IMR-90 (cell line): ENCODE data around the gene LUC7L. TPM values are rescaled to one million over a fixed set of nuclear protein-coding genes. Genes with fewer than 3 reads are reported as not detected.

ENCODE experiments used
- ATAC-seq: fragments of 200-7000 bp; cut with Tn5 transposase; 2 replicates; pipeline ENCODE4 v1.9.1; 2020; ENCODE audit warnings: low read depth, mild to moderate bottlenecking, moderate library complexity
- BruUV-seq: library from RNA; stranded (reverse); fragments of 400-500 nt; replicated peaks from 2 replicates; lab custom pipeline; 2021; lab: Mats Ljungman, UMichigan
- CTCF ChIA-PET: fragments of 300-600 bp; formaldehyde crosslinking; extraction: SDS; loops from one replicate; lab custom pipeline; 2021; ENCODE audit warnings: antibody characterized with exemption; lab: Yijun Ruan, JAX
- POLR2A ChIA-PET: fragments of 300-600 bp; sonication (Branson Sonifier 250); formaldehyde crosslinking; loops from one replicate; lab custom pipeline; 2022; ENCODE audit warnings: antibody characterized with exemption; ENCODE audit not compliant: unreplicated experiment; lab: Charles Lee
- DNase-seq: peaks from one replicate; pipeline ENCODE4 v3.0.0; 2013
- H2AFZ ChIP-seq: replicated peaks from 2 replicates; pipeline ENCODE3; 2013; ENCODE audit warnings: low read length, mild to moderate bottlenecking; ENCODE audit not compliant: poor library complexity
- H2AK5ac ChIP-seq: 2 replicates; pipeline ENCODE4 v1.6.1; 2013; ENCODE audit warnings: low read depth, low read length, inconsistent platforms
- H2AK9ac ChIP-seq: replicated peaks from 2 replicates; pipeline ENCODE3; 2013; ENCODE audit warnings: mild to moderate bottlenecking, low read depth, low read length, moderate library complexity; ENCODE audit not compliant: poor library complexity
- H2BK120ac ChIP-seq: 2 replicates; pipeline ENCODE4 v1.6.1; 2013; ENCODE audit warnings: low read depth, low read length, inconsistent platforms
- H2BK15ac ChIP-seq: 3 replicates; pipeline ENCODE4 v1.6.1; 2013; ENCODE audit warnings: low read depth, low read length, inconsistent platforms
- H2BK20ac ChIP-seq: 2 replicates; pipeline ENCODE4 v1.6.1; 2013; ENCODE audit warnings: low read depth, mild to moderate bottlenecking, inconsistent platforms, low read length, moderate library complexity
- H2BK5ac ChIP-seq: 2 replicates; pipeline ENCODE4 v1.6.1; 2013; ENCODE audit warnings: mild to moderate bottlenecking, low read depth, low read length, inconsistent platforms; ENCODE audit not compliant: poor library complexity, severe bottlenecking
- H3K14ac ChIP-seq: replicated peaks from 2 replicates; pipeline ENCODE4 v1.6.1; 2013; ENCODE audit warnings: low read depth, low read length, inconsistent platforms
- H3K18ac ChIP-seq: 2 replicates; pipeline ENCODE4 v1.6.1; 2013; ENCODE audit warnings: low read depth, low read length, control low read depth
- H3K23ac ChIP-seq: 2 replicates; pipeline ENCODE4 v1.6.1; 2013; ENCODE audit warnings: low read depth, low read length, inconsistent platforms
- H3K27ac ChIP-seq: 2 replicates; pipeline ENCODE4 v1.5.1; 2013; ENCODE audit warnings: mild to moderate bottlenecking, control low read depth, low read length; ENCODE audit not compliant: insufficient read depth
- H3K27me3 ChIP-seq: 2 replicates; pipeline ENCODE4 v1.6.1; 2013; ENCODE audit warnings: low read length; ENCODE audit not compliant: control insufficient read depth, insufficient read depth
- H3K36me3 ChIP-seq: 2 replicates; pipeline ENCODE4 v1.6.1; 2013; ENCODE audit warnings: low read length, mixed read lengths; ENCODE audit not compliant: control insufficient read depth, insufficient read depth
- H3K4ac ChIP-seq: 2 replicates; pipeline ENCODE4 v1.6.1; 2013; ENCODE audit warnings: low read depth, low read length, inconsistent platforms
- H3K4me1 ChIP-seq: 2 replicates; pipeline ENCODE4 v1.6.1; 2013; ENCODE audit warnings: low read length, mixed read lengths; ENCODE audit not compliant: control insufficient read depth, insufficient read depth
- H3K4me2 ChIP-seq: 2 replicates; pipeline ENCODE4 v1.6.1; 2013; ENCODE audit warnings: low read depth, mild to moderate bottlenecking, control low read depth, low read length, moderate library complexity
- H3K4me3 ChIP-seq: 2 replicates; pipeline ENCODE4 v1.5.1; 2013; ENCODE audit warnings: low read depth, mild to moderate bottlenecking, control low read depth, low read length, moderate library complexity; ENCODE audit not compliant: insufficient read depth
- H3K56ac ChIP-seq: 2 replicates; pipeline ENCODE4 v1.6.1; 2013; ENCODE audit warnings: low read length, inconsistent platforms; ENCODE audit not compliant: insufficient read depth; ENCODE audit errors: extremely low read depth
- H3K79me1 ChIP-seq, 2 experiments: 2 replicates each; pipeline ENCODE4 v1.6.1; 2013; ENCODE audit warnings: low read length in 2 of 2, inconsistent platforms in 1 of 2, low read depth in 1 of 2
- H3K9ac ChIP-seq: 2 replicates; pipeline ENCODE4 v1.6.1; 2013; ENCODE audit warnings: low read depth, low read length, control low read depth
- H3K9me1 ChIP-seq: 2 replicates; pipeline ENCODE4 v1.6.1; 2013; ENCODE audit warnings: low read length, inconsistent platforms; ENCODE audit not compliant: insufficient read depth
- H3K9me3 ChIP-seq: 2 replicates; pipeline ENCODE4 v1.6.1; 2013; ENCODE audit warnings: low read length; ENCODE audit not compliant: control insufficient read depth, insufficient read depth
- H4K20me1 ChIP-seq: 2 replicates; pipeline ENCODE4 v1.6.1; 2013; ENCODE audit warnings: low read length, inconsistent platforms; ENCODE audit not compliant: insufficient read depth
- H4K5ac ChIP-seq: 2 replicates; pipeline ENCODE4 v1.6.1; 2013; ENCODE audit warnings: mild to moderate bottlenecking, low read depth, low read length, control low read depth
- H4K8ac ChIP-seq, 2 experiments: 2 replicates each; pipeline ENCODE4 v1.6.1; 2013; ENCODE audit warnings: low read depth in 2 of 2, low read length in 2 of 2, control low read depth in 1 of 2, inconsistent platforms in 1 of 2
- H4K91ac ChIP-seq: 2 replicates; pipeline ENCODE4 v1.6.1; 2013; ENCODE audit warnings: low read depth, low read length, inconsistent platforms; ENCODE audit not compliant: insufficient read depth
- CTCF ChIP-seq: conservative IDR thresholded peaks from 2 replicates; pipeline ENCODE4 v1.5.1; 2012; ENCODE audit warnings: mild to moderate bottlenecking, low read depth, low read length, improper control_type of control experiment
- MAFK ChIP-seq: IDR thresholded peaks from 2 replicates; pipeline ENCODE4 v1.6.1; 2012; ENCODE audit warnings: low read depth, low read length, improper control_type of control experiment
- RCOR1 ChIP-seq: IDR thresholded peaks from 2 replicates; pipeline ENCODE4 v1.6.1; 2012; ENCODE audit warnings: mild to moderate bottlenecking, low read length, improper control_type of control experiment; ENCODE audit not compliant: insufficient replicate concordance
- WGBS, 2 experiments: methylation state at CpG; one replicate each; pipeline versions ENCODE4 v1.1.5 to v1.1.7; 2013; ENCODE audit warnings: missing lambda C conversion rate in 2 of 2; ENCODE audit not compliant: insufficient read length in 1 of 2; ENCODE audit errors: extremely low coverage in 2 of 2; 5-methylcytosine and 5-hydroxymethylcytosine counted together
- dilution Hi-C: fragments of 300-500 bp; cut with HindIII; formaldehyde crosslinking; loops from one replicate; pipeline ENCODE4 v1.14.3; 2018; ENCODE audit warnings: low sequenced_read_pairs; ENCODE audit not compliant: unreplicated experiment
- in situ Hi-C: fragments of 300-500 bp; cut with MboI; formaldehyde crosslinking; loops from 3 replicates; pipeline ENCODE4 v1.14.3; 2019; ENCODE audit warnings: low sequenced_read_pairs, inconsistent platforms, mixed read lengths
- intact Hi-C: fragments of 100-400 bp; cut with micrococcal nuclease; formaldehyde crosslinking; loops from 2 replicates; pipeline ENCODE4 v1.10.0; 2022
- microRNA-seq, 2 experiments: library from miRNA; stranded (forward) in 1 of 2; unstranded in 1 of 2; fragments of 10-50 nt in 1 of 2; fragments of <30 nt in 1 of 2; gene quantifications in 1 of 2; microRNA quantifications in 1 of 2; one replicate each; pipeline versions ENCODE3 to v1.1.0; 2013 to 2020; ENCODE audit not compliant: insufficient read depth in 1 of 2, insufficient read length in 1 of 2, unreplicated experiment in 1 of 2
- polyA plus RNA-seq, 3 experiments: library from polyadenylated mRNA; depleted of rRNA; stranded (reverse); fragments of >200 nt; gene quantifications; 2 replicates each; pipeline ENCODE4 v1.2.3, GENCODE V29; 2012; ENCODE audit warnings: low replicate concordance in 1 of 3
- small RNA-seq, 5 experiments: library from RNA; depleted of rRNA; stranded (forward); fragments of <200 nt; gene quantifications; one replicate each; pipeline ENCODE3, GENCODE V24; 2012
- total RNA-seq: library from RNA; depleted of rRNA; stranded (reverse); fragments of >200 nt; gene quantifications from 2 replicates; pipeline ENCODE4 v1.2.3, GENCODE V29; 2012; rRNA removed

The LUC7L gene
- total and polyA plus RNA-seq, 2 of the 4 experiments (the other 2 are of a cell fraction) = 21.5 to 55.6 TPM

GRCh38 chr16:140175-140857 is 88.9 kb downstream of the LUC7L start:
- no peak overlapping the region for H3K14ac ChIP-seq
- ChIA-PET POLR2A (no interaction called here), CTCF (no interaction called here)
- H3K9ac ChIP-seq = no peak overlapping the region
- no peak overlapping the region for H2AFZ ChIP-seq
- H3K9me1 ChIP-seq = peaks cover 4% of the 10 kb centered on the region; the same call in 1 of the 2 replicates
- no peak overlapping the region for H4K91ac ChIP-seq
- WGBS, 2 experiments = 50% methylated on average over 1 of the region's 10 CpGs; no CpG with 5 or more reads in 1 of the 2 experiments
- no peaks in the 10 kb centered on the region for H3K36me3 ChIP-seq
- H4K5ac ChIP-seq = no peak overlapping the region
- no peak for DNase-seq
- dilution Hi-C loops (no loop called here), intact Hi-C loops (no loop called here), in situ Hi-C loops (no loop called here)
- no peak overlapping the region for H2AK5ac ChIP-seq
- H3K18ac ChIP-seq = no peak overlapping the region
- no peak overlapping the region for H2BK5ac ChIP-seq
- H3K56ac ChIP-seq = no peak overlapping the region
- H3K27me3 ChIP-seq = no peaks in the 10 kb centered on the region
- H3K4ac ChIP-seq = no peak overlapping the region
- H2BK20ac ChIP-seq = no peak overlapping the region
- BruUV-seq = no TSS peak
- no peak overlapping the region for H3K4me2 ChIP-seq
- H2BK120ac ChIP-seq = no peak overlapping the region
- no peaks in the 10 kb centered on the region for H4K20me1 ChIP-seq
- H3K27ac ChIP-seq = no peak overlapping the region
- no peak overlapping the region for H3K4me3 ChIP-seq
- H3K9me3 ChIP-seq = no peaks in the 10 kb centered on the region
- H2BK15ac ChIP-seq = no peak overlapping the region
- TF ChIP-seq CTCF (no peak), MAFK (no peak), RCOR1 (no peak)
- peaks cover 5 to 16% of the 10 kb centered on the region in 2 experiments for H3K79me1 ChIP-seq
- H3K23ac ChIP-seq = no peak overlapping the region
- H2AK9ac ChIP-seq = no peak overlapping the region
- peaks cover 4% of the 10 kb centered on the region; the same call in 1 of the 2 replicates for H3K4me1 ChIP-seq
- no peak for ATAC-seq
- no peak overlapping the region for H4K8ac ChIP-seq

Small RNA genes lying within 50 kb of the gene (microRNA-seq; reads per million reads assigned to microRNA genes)
- not detected for gene RF00019 (ENCODE audit: insufficient read depth, insufficient read length)

Small RNA genes lying within 50 kb of the gene (small RNA-seq; reads per million reads assigned to genes)
- gene RF00019 = 0 reads per million in 5 experiments

Other genes starting within 250 kb of the LUC7L start
- 9.0 and 10.6 TPM in 2 replicates for gene POLR3K, start 175.8 kb downstream of the LUC7L start, total RNA-seq
- 39.1 and 39.5 TPM in 2 replicates for gene POLR3K, start 175.8 kb downstream of the LUC7L start, polyA plus RNA-seq (2012; rRNA removed)
- 63.3 and 88.0 TPM in 2 replicates for gene SNRNP25, start 175.6 kb downstream of the LUC7L start, total RNA-seq
- gene SNRNP25, start 175.6 kb downstream of the LUC7L start, polyA plus RNA-seq (2012; rRNA removed) = 67.2 and 73.7 TPM in 2 replicates
- gene RHBDF1, start 156.8 kb downstream of the LUC7L start, total RNA-seq = 11.1 and 13.8 TPM in 2 replicates
- 86.6 and 92.3 TPM in 2 replicates for gene RHBDF1, start 156.8 kb downstream of the LUC7L start, polyA plus RNA-seq (2012; rRNA removed)
- gene MPG, start 151.2 kb downstream of the LUC7L start, total RNA-seq = 66.7 and 74.2 TPM in 2 replicates
- gene MPG, start 151.2 kb downstream of the LUC7L start, polyA plus RNA-seq (2012; rRNA removed) = 135 and 155 TPM in 2 replicates
- gene NPRL3, start 90.8 kb downstream of the LUC7L start, total RNA-seq = 3.9 and 5.7 TPM in 2 replicates
- gene NPRL3, start 90.8 kb downstream of the LUC7L start, polyA plus RNA-seq (2012; rRNA removed) = 42.4 and 44.0 TPM in 2 replicates
- not detected in 2 replicates for gene HBZ, start 76.8 kb downstream of the LUC7L start, total RNA-seq
- not detected in 2 replicates for gene HBZ, start 76.8 kb downstream of the LUC7L start, polyA plus RNA-seq (2012; rRNA removed)
- gene HBM, start 63.5 kb downstream of the LUC7L start, total RNA-seq = not detected in 2 replicates
- not detected in 2 replicates for gene HBM, start 63.5 kb downstream of the LUC7L start, polyA plus RNA-seq (2012; rRNA removed)
- gene HBA2, start 56.6 kb downstream of the LUC7L start, total RNA-seq = not detected in 2 replicates
- gene HBA2, start 56.6 kb downstream of the LUC7L start, polyA plus RNA-seq (2012; rRNA removed) = not detected in 2 replicates
- not detected in 2 replicates for gene HBA1, start 52.8 kb downstream of the LUC7L start, total RNA-seq
- 0.21 TPM in 1 of 2 replicates, not detected in the other for gene HBA1, start 52.8 kb downstream of the LUC7L start, polyA plus RNA-seq (2012; rRNA removed)
- gene HBQ1, start 49.0 kb downstream of the LUC7L start, total RNA-seq = not detected in 2 replicates
- 0.92 and 1.7 TPM in 2 replicates for gene HBQ1, start 49.0 kb downstream of the LUC7L start, polyA plus RNA-seq (2012; rRNA removed)
- gene FAM234A, start 5.4 kb upstream of the LUC7L start, total RNA-seq = 27.5 and 30.3 TPM in 2 replicates
- gene FAM234A, start 5.4 kb upstream of the LUC7L start, polyA plus RNA-seq (2012; rRNA removed) = 60.5 and 64.2 TPM in 2 replicates
- under 0.01 TPM in 2 replicates for gene RGS11, start 46.5 kb upstream of the LUC7L start, total RNA-seq
- 0.48 and 0.49 TPM in 2 replicates for gene RGS11, start 46.5 kb upstream of the LUC7L start, polyA plus RNA-seq (2012; rRNA removed)
- 0.36 TPM in 1 of 2 replicates, not detected in the other for gene ARHGDIG, start 51.1 kb upstream of the LUC7L start, total RNA-seq
- 0.16 and 0.24 TPM in 2 replicates for gene ARHGDIG, start 51.1 kb upstream of the LUC7L start, polyA plus RNA-seq (2012; rRNA removed)
- 0.28 TPM in 1 of 2 replicates, not detected in the other for gene PDIA2, start 53.7 kb upstream of the LUC7L start, total RNA-seq
- gene PDIA2, start 53.7 kb upstream of the LUC7L start, polyA plus RNA-seq (2012; rRNA removed) = 0.17 and 0.32 TPM in 2 replicates
- 10.9 and 11.9 TPM in 2 replicates for gene AXIN1, start 123.3 kb upstream of the LUC7L start, total RNA-seq
- gene AXIN1, start 123.3 kb upstream of the LUC7L start, polyA plus RNA-seq (2012; rRNA removed) = 14.2 and 15.1 TPM in 2 replicates
- gene MRPL28, start 141.1 kb upstream of the LUC7L start, total RNA-seq = 104 and 106 TPM in 2 replicates
- 181 and 255 TPM in 2 replicates for gene MRPL28, start 141.1 kb upstream of the LUC7L start, polyA plus RNA-seq (2012; rRNA removed)
- 49.1 and 56.1 TPM in 2 replicates for gene PGAP6, start 152.5 kb upstream of the LUC7L start, total RNA-seq
- 124 and 125 TPM in 2 replicates for gene PGAP6, start 152.5 kb upstream of the LUC7L start, polyA plus RNA-seq (2012; rRNA removed)
- 123 and 124 TPM in 2 replicates for gene NME4, start 167.8 kb upstream of the LUC7L start, total RNA-seq
- 288 and 406 TPM in 2 replicates for gene NME4, start 167.8 kb upstream of the LUC7L start, polyA plus RNA-seq (2012; rRNA removed)
- 3.9 TPM in 2 replicates for gene DECR2, start 172.4 kb upstream of the LUC7L start, total RNA-seq
- gene DECR2, start 172.4 kb upstream of the LUC7L start, polyA plus RNA-seq (2012; rRNA removed) = 26.7 and 29.6 TPM in 2 replicates
- 7.5 TPM in 2 replicates for gene RAB11FIP3, start 196.2 kb upstream of the LUC7L start, total RNA-seq
- 19.9 and 22.5 TPM in 2 replicates for gene RAB11FIP3, start 196.2 kb upstream of the LUC7L start, polyA plus RNA-seq (2012; rRNA removed)